DOHH2 (cell line): Measurements from ENCODE around the gene RAD54L.

Source experiments
- H3F3A ChIP-seq: fragments of 200-600 bp; sonication (generic), shearing (Covaris generic); 2 replicates; pipeline ENCODE4 v1.6.0; 2016; ENCODE audit warnings: antibody characterized with exemption, mild to moderate bottlenecking; ENCODE audit not compliant: control insufficient read depth, insufficient read depth
- H3K27ac ChIP-seq: fragments of 200-600 bp; sonication (generic); 2 replicates; pipeline ENCODE4 v1.5.1; 2014; ENCODE audit warnings: low read depth, mild to moderate bottlenecking, low read length, moderate library complexity
- H3K27me3 ChIP-seq: fragments of 200-600 bp; sonication (generic); 2 replicates; pipeline ENCODE4 v1.6.1; 2014; ENCODE audit warnings: mild to moderate bottlenecking, low read length, mixed read lengths; ENCODE audit not compliant: control insufficient read depth
- H3K36me3 ChIP-seq: fragments of 200-600 bp; sonication (generic); 2 replicates; pipeline ENCODE4 v1.6.1; 2014; ENCODE audit warnings: mild to moderate bottlenecking, low read length, moderate library complexity, mixed read lengths; ENCODE audit not compliant: control insufficient read depth
- H3K4me1 ChIP-seq: fragments of 200-600 bp; sonication (generic); 2 replicates; pipeline ENCODE4 v1.6.1; 2014; ENCODE audit warnings: mild to moderate bottlenecking, low read length, mixed read lengths; ENCODE audit not compliant: control insufficient read depth
- H3K4me2 ChIP-seq: fragments of 200-600 bp; sonication (generic); 2 replicates; pipeline ENCODE4 v1.6.0; 2014; ENCODE audit warnings: mild to moderate bottlenecking, low read length, moderate library complexity
- H3K4me3 ChIP-seq: fragments of 200-600 bp; sonication (generic); 2 replicates; pipeline ENCODE4 v1.5.1; 2014; ENCODE audit warnings: mild to moderate bottlenecking, low read length, mixed read lengths
- H3K79me2 ChIP-seq: fragments of 200-600 bp; sonication (generic); 2 replicates; pipeline ENCODE4 v1.6.1; 2014; ENCODE audit warnings: mild to moderate bottlenecking, low read length, mixed read lengths; ENCODE audit not compliant: control insufficient read depth
- H3K9me2 ChIP-seq: fragments of 200-600 bp; sonication (generic); replicated peaks from 2 replicates; pipeline ENCODE4 v1.6.1; 2014; ENCODE audit warnings: mild to moderate bottlenecking, low read length, mixed read lengths; ENCODE audit not compliant: control insufficient read depth
- H3K9me3 ChIP-seq: fragments of 200-600 bp; sonication (generic); 2 replicates; pipeline ENCODE4 v1.6.1; 2014; ENCODE audit warnings: antibody characterized with exemption, low read length, mixed read lengths; ENCODE audit not compliant: control insufficient read depth, insufficient read depth
- H4K20me1 ChIP-seq: fragments of 200-600 bp; sonication (generic); 2 replicates; pipeline ENCODE4 v1.6.0; 2014; ENCODE audit warnings: low read depth, mild to moderate bottlenecking, antibody characterized with exemption, low read length, moderate library complexity; ENCODE audit not compliant: control insufficient read depth, insufficient read depth
- EZH2phosphoT487 ChIP-seq: fragments of 200-600 bp; sonication (generic); IDR thresholded peaks from 2 replicates; pipeline ENCODE4 v1.6.1; 2017; ENCODE audit warnings: borderline replicate concordance, mild to moderate bottlenecking, antibody characterized with exemption, low read length, moderate library complexity, mixed read lengths
- TF ChIP-seq, protein P1 (sequence below): fragments of 200-600 bp; sonication (generic); IDR thresholded peaks from one replicate; pipeline ENCODE4 v1.5.1; 2014; ENCODE audit warnings: antibody characterized with exemption, mild to moderate bottlenecking, low read depth, low read length; ENCODE audit not compliant: poor library complexity, severe bottlenecking

RAD54L gene

DNA sequence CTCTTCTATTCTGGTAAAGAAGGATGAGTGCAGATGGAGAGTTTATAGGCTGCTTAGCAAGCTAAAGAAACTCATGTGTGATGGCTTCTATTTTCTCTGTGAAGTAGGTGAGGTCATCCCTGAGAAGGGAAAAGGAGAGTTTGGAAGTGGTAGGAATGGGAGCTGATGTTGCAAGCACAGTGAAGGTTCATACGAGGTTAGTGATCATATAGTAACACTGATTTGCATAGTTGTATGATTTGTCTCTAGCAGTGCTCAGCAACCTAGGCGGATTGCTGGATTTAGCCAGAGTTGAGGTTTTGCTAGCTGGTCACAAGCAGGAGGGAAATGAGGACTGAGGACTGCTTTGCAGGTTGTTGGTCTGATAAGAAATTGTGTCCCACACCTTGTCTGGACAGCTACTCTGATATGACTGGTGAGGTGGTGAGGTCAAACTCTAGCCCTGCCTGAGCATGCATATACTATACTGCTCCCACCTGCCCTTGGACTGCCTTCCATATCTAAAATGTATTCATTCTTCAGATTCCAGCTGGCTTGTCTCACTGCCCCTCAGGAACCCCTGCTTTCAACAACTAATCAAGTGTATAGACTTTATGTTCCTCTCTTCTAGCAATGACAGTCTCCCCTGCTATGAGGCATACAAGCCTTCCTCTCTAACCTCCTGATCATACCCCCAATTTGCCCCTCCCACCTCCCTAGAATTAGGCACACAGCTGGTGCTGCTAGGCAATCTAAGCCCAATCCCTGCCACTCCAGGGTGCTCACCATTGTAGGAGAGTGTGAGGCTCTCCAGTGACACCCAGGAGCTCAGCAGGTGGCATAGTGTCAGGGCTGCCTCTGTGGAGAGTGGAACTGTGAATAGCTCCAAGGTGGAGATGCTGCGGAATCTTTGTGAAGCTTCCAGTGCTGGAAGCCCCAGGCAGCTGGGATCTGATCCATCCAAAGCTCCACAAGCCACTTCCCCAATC, 37.3 kb downstream of the RAD54L start:
- Histone ChIP-seq H3K27me3 (no peaks in the 10 kb centered on the region), H3K36me3 (peaks cover 75% of the 10 kb centered on the region), H3K27ac (no peak overlapping the region), H3K4me1 (peaks cover 12% of the 10 kb centered on the region), H3K9me3 (no peaks in the 10 kb centered on the region), H4K20me1 (no peaks in the 10 kb centered on the region), H3K79me2 (no peaks in the 10 kb centered on the region), H3K4me2 (no peak overlapping the region), H3K9me2 (no peaks in the 10 kb centered on the region), H3K4me3 (no peak overlapping the region), H3F3A (peaks cover 9% of the 10 kb centered on the region)
- TF ChIP-seq, protein P1, sequence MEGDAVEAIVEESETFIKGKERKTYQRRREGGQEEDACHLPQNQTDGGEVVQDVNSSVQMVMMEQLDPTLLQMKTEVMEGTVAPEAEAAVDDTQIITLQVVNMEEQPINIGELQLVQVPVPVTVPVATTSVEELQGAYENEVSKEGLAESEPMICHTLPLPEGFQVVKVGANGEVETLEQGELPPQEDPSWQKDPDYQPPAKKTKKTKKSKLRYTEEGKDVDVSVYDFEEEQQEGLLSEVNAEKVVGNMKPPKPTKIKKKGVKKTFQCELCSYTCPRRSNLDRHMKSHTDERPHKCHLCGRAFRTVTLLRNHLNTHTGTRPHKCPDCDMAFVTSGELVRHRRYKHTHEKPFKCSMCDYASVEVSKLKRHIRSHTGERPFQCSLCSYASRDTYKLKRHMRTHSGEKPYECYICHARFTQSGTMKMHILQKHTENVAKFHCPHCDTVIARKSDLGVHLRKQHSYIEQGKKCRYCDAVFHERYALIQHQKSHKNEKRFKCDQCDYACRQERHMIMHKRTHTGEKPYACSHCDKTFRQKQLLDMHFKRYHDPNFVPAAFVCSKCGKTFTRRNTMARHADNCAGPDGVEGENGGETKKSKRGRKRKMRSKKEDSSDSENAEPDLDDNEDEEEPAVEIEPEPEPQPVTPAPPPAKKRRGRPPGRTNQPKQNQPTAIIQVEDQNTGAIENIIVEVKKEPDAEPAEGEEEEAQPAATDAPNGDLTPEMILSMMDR: no peak
- TF ChIP-seq EZH2phosphoT487: no peak

DNA sequence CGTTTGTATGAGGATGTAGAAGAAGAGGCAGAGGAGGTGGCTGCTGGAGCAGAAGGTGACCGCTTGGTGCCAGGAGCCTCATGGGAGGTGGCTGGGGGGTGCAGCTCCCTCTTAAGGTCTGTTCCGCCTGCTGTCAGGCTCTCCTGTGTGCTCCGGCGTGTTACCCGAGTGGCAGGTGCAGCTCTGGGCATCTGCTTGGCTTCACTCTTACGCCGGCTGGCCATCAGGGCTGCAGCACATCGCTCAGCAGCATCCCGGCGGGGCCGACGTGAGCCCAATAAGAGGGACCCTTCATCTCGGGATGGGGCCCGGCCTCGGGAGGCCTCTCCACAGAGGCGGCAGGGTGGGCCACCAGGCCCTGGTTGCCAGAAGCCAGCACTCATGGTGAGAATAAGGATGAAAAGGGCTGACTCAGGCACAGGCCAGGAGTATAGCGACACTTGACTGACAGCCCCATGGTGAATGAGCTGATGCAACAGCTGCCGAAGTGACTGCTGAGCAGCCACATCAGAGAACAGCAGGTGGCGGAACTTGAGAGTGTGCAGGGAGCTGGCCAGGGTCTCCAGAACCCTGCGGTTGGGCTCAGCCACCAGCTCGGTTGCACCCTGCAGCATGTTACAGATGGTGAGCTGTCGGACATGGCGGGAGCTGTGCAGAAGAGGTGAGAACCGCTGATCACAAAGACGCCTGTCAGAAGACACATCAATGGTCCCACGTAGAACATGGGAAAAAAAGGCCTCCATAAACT, 38.3 kb downstream of the RAD54L start:
- Histone ChIP-seq H3K79me2 (no peaks in the 10 kb centered on the region), H3K36me3 (peaks cover 64% of the 10 kb centered on the region), H3K27ac (no peak overlapping the region), H3K4me1 (peaks cover 12% of the 10 kb centered on the region), H3K4me2 (no peak overlapping the region), H3K9me3 (no peaks in the 10 kb centered on the region), H3K9me2 (no peaks in the 10 kb centered on the region), H3K27me3 (no peaks in the 10 kb centered on the region), H3K4me3 (no peak overlapping the region), H4K20me1 (no peaks in the 10 kb centered on the region), H3F3A (peaks cover 9% of the 10 kb centered on the region)
- TF ChIP-seq EZH2phosphoT487: no peak
- TF ChIP-seq, protein P1: no peak

DNA sequence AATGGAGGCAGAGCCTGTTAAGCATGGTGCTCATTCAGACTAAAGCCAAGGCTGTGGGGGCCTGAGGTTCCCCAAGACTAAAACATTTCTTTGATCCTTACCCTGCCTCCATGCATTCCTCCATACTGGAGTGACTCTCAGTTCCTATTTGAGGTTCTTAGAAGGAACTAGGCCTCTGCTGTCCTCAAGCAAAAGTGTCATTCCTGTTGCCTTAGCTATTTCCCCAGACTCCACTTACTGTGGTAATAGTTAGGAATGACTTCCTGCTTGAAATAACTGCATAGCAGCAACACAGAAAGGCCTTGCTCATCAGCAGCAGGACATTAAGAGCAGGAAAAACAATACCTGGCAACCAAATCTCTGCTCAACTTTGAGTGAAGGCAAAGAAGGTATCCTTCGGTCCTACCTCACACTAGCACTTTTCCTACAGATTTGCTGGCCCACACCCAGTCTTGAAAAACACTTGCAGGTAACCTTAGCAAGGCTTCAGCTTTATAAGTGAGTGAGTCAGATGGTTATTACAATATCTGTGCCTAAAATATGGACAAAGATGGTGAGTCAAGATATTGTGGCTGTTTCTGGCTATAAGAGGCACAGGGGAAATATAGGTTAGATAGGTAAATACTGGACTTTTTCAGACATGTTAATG, 41.0 kb downstream of the RAD54L start:
- H3K4me1 ChIP-seq: peaks cover 12% of the 10 kb centered on the region
- no peaks in the 10 kb centered on the region for H3K27me3 ChIP-seq
- no peak overlapping the region for H3K27ac ChIP-seq
- H3K36me3 ChIP-seq: peaks cover 57% of the 10 kb centered on the region
- H3K9me3 ChIP-seq: no peaks in the 10 kb centered on the region
- H3K4me2 ChIP-seq: no peak overlapping the region
- H3K79me2 ChIP-seq: no peaks in the 10 kb centered on the region
- H3K4me3 ChIP-seq: no peak overlapping the region
- no peaks in the 10 kb centered on the region for H3K9me2 ChIP-seq
- H3F3A ChIP-seq: peaks cover 7% of the 10 kb centered on the region
- TF ChIP-seq, protein P1: no peak
- no peak for TF ChIP-seq EZH2phosphoT487
- H4K20me1 ChIP-seq: no peaks in the 10 kb centered on the region
